Measurements from ENCODE around the gene OST4.
A peak's percentile ranks its signal among the peaks of the same experiment; 100 is the strongest.

OST4 gene

GRCh38 chr2:27054721-27055120 is 16.7 kb downstream of the OST4 start:
- WGBS, 2 donors (ENCODE audit: extremely low coverage in 2 of 2, insufficient read length in 2 of 2, insufficient replicate concordance in 1 of 2) = no CpG with 5 or more reads among the region's 11 CpGs

GRCh38 chr2:27053776-27054175 is 17.7 kb downstream of the OST4 start:
- Histone ChIP-seq H3K4me3 (ENCODE audit: low read length in 2 of 2) (no peak overlapping the region), H2BK120ac (ENCODE audit: low read depth, low read length) (no peak overlapping the region), H3K27me3 (ENCODE audit: control insufficient read depth in 3 of 3, insufficient read depth in 3 of 3, low read depth in 1 of 3, low read length in 3 of 3) (no peaks in the 10 kb centered on the region), H3K9me3 (replicated peaks in 1 of 2; ENCODE audit: control insufficient read depth in 2 of 2, insufficient read depth in 1 of 2, low read depth in 1 of 2, low read length in 2 of 2) (no peaks in the 10 kb centered on the region), H3K4ac (ENCODE audit: low read length) (no peak overlapping the region), H2AK5ac (ENCODE audit: low read depth, low read length) (no peak overlapping the region), H3K9ac (ENCODE audit: low read depth, low read length, poor library complexity) (no peak overlapping the region), H3K36me3 (replicated peaks in 1 of 2; ENCODE audit: control insufficient read depth in 2 of 2, insufficient read depth in 2 of 2, low read length in 2 of 2) (peaks cover 43 to 59% of the 10 kb centered on the region in 2 donors), H4K8ac (ENCODE audit: low read depth, low read length) (no peak overlapping the region), H2BK12ac (ENCODE audit: low read length) (no peak overlapping the region), H2BK5ac (ENCODE audit: low read length) (no peak overlapping the region), H3K18ac (ENCODE audit: low read length) (no peak overlapping the region), H3K23ac (ENCODE audit: low read depth, low read length, poor library complexity) (no peak overlapping the region), H2BK15ac (ENCODE audit: low read length) (no peak overlapping the region), H3K14ac (ENCODE audit: low read length) (no peak overlapping the region), H2AFZ (ENCODE audit: low read length) (no peak overlapping the region), H4K91ac (ENCODE audit: low read depth, low read length, poor library complexity) (no peak overlapping the region), H3K4me1 (ENCODE audit: control insufficient read depth in 2 of 2, insufficient read depth in 1 of 2, low read depth in 1 of 2, low read length in 2 of 2) (peaks cover 5 to 7% of the 10 kb centered on the region in 2 donors), H3K79me1 (ENCODE audit: low read depth, low read length) (peaks cover 6% of the 10 kb centered on the region), H3K27ac (replicated peaks; ENCODE audit: low read length) (no peak overlapping the region), H3K4me2 (ENCODE audit: insufficient read depth, low read length, poor library complexity, severe bottlenecking) (no peak overlapping the region)
- DNase-seq (ENCODE audit: low spot score) = no peak
- no CpG with 5 or more reads among the region's 8 CpGs for WGBS, 2 donors (ENCODE audit: extremely low coverage in 2 of 2, insufficient read length in 2 of 2, insufficient replicate concordance in 1 of 2)

More at GRCh38 chr2:27054721-27055120, 16.7 kb downstream of the OST4 start:
- H3K18ac ChIP-seq (ENCODE audit: low read length) = no peak overlapping the region
- no peak overlapping the region for H3K4me3 ChIP-seq (ENCODE audit: low read length in 2 of 2)
- no peaks in the 10 kb centered on the region for H3K27me3 ChIP-seq (ENCODE audit: control insufficient read depth in 3 of 3, insufficient read depth in 3 of 3, low read depth in 1 of 3, low read length in 3 of 3)
- no peak for DNase-seq (ENCODE audit: low spot score)
- no peak overlapping the region for H3K23ac ChIP-seq (ENCODE audit: low read depth, low read length, poor library complexity)
- H3K4me2 ChIP-seq (ENCODE audit: insufficient read depth, low read length, poor library complexity, severe bottlenecking) = no peak overlapping the region
- H2BK15ac ChIP-seq (ENCODE audit: low read length) = no peak overlapping the region
- peaks cover 49 to 69% of the 10 kb centered on the region in 2 donors for H3K36me3 ChIP-seq (replicated peaks in 1 of 2; ENCODE audit: control insufficient read depth in 2 of 2, insufficient read depth in 2 of 2, low read length in 2 of 2)
- H3K27ac ChIP-seq (replicated peaks; ENCODE audit: low read length) = no peak overlapping the region
- no peak overlapping the region for H2BK5ac ChIP-seq (ENCODE audit: low read length)
- H4K91ac ChIP-seq (ENCODE audit: low read depth, low read length, poor library complexity) = no peak overlapping the region
- H3K79me1 ChIP-seq (ENCODE audit: low read depth, low read length) = peaks cover 6% of the 10 kb centered on the region
- no peak overlapping the region for H2BK120ac ChIP-seq (ENCODE audit: low read depth, low read length)
- H2AK5ac ChIP-seq (ENCODE audit: low read depth, low read length) = no peak overlapping the region
- H3K9me3 ChIP-seq (replicated peaks in 1 of 2; ENCODE audit: control insufficient read depth in 2 of 2, insufficient read depth in 1 of 2, low read depth in 1 of 2, low read length in 2 of 2) = no peaks in the 10 kb centered on the region
- no peak overlapping the region for H4K8ac ChIP-seq (ENCODE audit: low read depth, low read length)
- no peak overlapping the region for H2BK12ac ChIP-seq (ENCODE audit: low read length)
- H3K4ac ChIP-seq (ENCODE audit: low read length) = no peak overlapping the region
- H3K14ac ChIP-seq (ENCODE audit: low read length) = no peak overlapping the region
- H2AFZ ChIP-seq (ENCODE audit: low read length) = no peak overlapping the region
- no peak overlapping the region for H3K9ac ChIP-seq (ENCODE audit: low read depth, low read length, poor library complexity)
- H3K4me1 ChIP-seq (ENCODE audit: control insufficient read depth in 2 of 2, insufficient read depth in 1 of 2, low read depth in 1 of 2, low read length in 2 of 2) = peaks cover 3 to 4% of the 10 kb centered on the region in 2 donors

- H3K4me2 ChIP-seq (ENCODE audit: insufficient read depth, low read length, poor library complexity, severe bottlenecking) = no peak overlapping the region
- no peak overlapping the region for H2AK5ac ChIP-seq (ENCODE audit: low read depth, low read length)
- H3K18ac ChIP-seq (ENCODE audit: low read length) = no peak overlapping the region
- no peak overlapping the region for H3K27ac ChIP-seq (replicated peaks; ENCODE audit: low read length)
- no peak overlapping the region for H3K4me3 ChIP-seq (ENCODE audit: low read length in 2 of 2)
- no peaks in the 10 kb centered on the region for H3K9me3 ChIP-seq (replicated peaks in 1 of 2; ENCODE audit: control insufficient read depth in 2 of 2, insufficient read depth in 1 of 2, low read depth in 1 of 2, low read length in 2 of 2)
- peaks cover 40 to 55% of the 10 kb centered on the region in 2 donors for H3K36me3 ChIP-seq (replicated peaks in 1 of 2; ENCODE audit: control insufficient read depth in 2 of 2, insufficient read depth in 2 of 2, low read length in 2 of 2)
- H4K8ac ChIP-seq (ENCODE audit: low read depth, low read length) = no peak overlapping the region
- no peak overlapping the region for H2BK12ac ChIP-seq (ENCODE audit: low read length)
- peaks cover 5 to 7% of the 10 kb centered on the region in 2 donors for H3K4me1 ChIP-seq (ENCODE audit: control insufficient read depth in 2 of 2, insufficient read depth in 1 of 2, low read depth in 1 of 2, low read length in 2 of 2)
- peaks cover 6% of the 10 kb centered on the region for H3K79me1 ChIP-seq (ENCODE audit: low read depth, low read length)
- no peak overlapping the region for H4K91ac ChIP-seq (ENCODE audit: low read depth, low read length, poor library complexity)
- H3K14ac ChIP-seq (ENCODE audit: low read length) = no peak overlapping the region
- H3K27me3 ChIP-seq (ENCODE audit: control insufficient read depth in 3 of 3, insufficient read depth in 3 of 3, low read depth in 1 of 3, low read length in 3 of 3) = no peaks in the 10 kb centered on the region
- H3K4ac ChIP-seq (ENCODE audit: low read length) = no peak overlapping the region
- no peak overlapping the region for H2BK5ac ChIP-seq (ENCODE audit: low read length)
- WGBS, 2 donors (ENCODE audit: extremely low coverage in 2 of 2, insufficient read length in 2 of 2, insufficient replicate concordance in 1 of 2) = no CpG with 5 or more reads among the region's 11 CpGs
- no peak overlapping the region for H2BK120ac ChIP-seq (ENCODE audit: low read depth, low read length)
- H3K9ac ChIP-seq (ENCODE audit: low read depth, low read length, poor library complexity) = peak overlapping the region; percentile 14
- H2BK15ac ChIP-seq (ENCODE audit: low read length) = no peak overlapping the region
- no peak for DNase-seq (ENCODE audit: low spot score)
- no peak overlapping the region for H3K23ac ChIP-seq (ENCODE audit: low read depth, low read length, poor library complexity)
- H2AFZ ChIP-seq (ENCODE audit: low read length) = no peak overlapping the region
These were observed 18.1 kb downstream of the OST4 start for GRCh38 chr2:27053321-27053720.

- H3K27me3 ChIP-seq (ENCODE audit: control insufficient read depth in 3 of 3, insufficient read depth in 3 of 3, low read depth in 1 of 3, low read length in 3 of 3) = no peaks in the 10 kb centered on the region
- no peak for DNase-seq (ENCODE audit: low spot score)
- WGBS, 2 donors (ENCODE audit: extremely low coverage in 2 of 2, insufficient read length in 2 of 2, insufficient replicate concordance in 1 of 2) = no CpG with 5 or more reads among the region's 24 CpGs
These were observed 19.4 kb downstream of the OST4 start for GRCh38 chr2:27051902-27052645.

More at GRCh38 chr2:27051902-27052645, 19.4 kb downstream of the OST4 start:
- H3K27ac ChIP-seq (replicated peaks; ENCODE audit: low read length) = no peak overlapping the region
- H2AFZ ChIP-seq (ENCODE audit: low read length) = peak overlapping the region; percentile 92
- H3K36me3 ChIP-seq (replicated peaks in 1 of 2; ENCODE audit: control insufficient read depth in 2 of 2, insufficient read depth in 2 of 2, low read length in 2 of 2) = peaks cover 35 to 44% of the 10 kb centered on the region in 2 donors
- peak overlapping the region; percentile 80 for H3K4me2 ChIP-seq (ENCODE audit: insufficient read depth, low read length, poor library complexity, severe bottlenecking)
- peak overlapping the region; percentile 70 for H3K4ac ChIP-seq (ENCODE audit: low read length)
- no peak overlapping the region for H2BK120ac ChIP-seq (ENCODE audit: low read depth, low read length)
- peak overlapping the region; percentile 22 for H2BK15ac ChIP-seq (ENCODE audit: low read length)
- H2BK5ac ChIP-seq (ENCODE audit: low read length) = peak overlapping the region; percentile 14
- H3K23ac ChIP-seq (ENCODE audit: low read depth, low read length, poor library complexity) = peak overlapping the region; percentile 70
- H2BK12ac ChIP-seq (ENCODE audit: low read length) = no peak overlapping the region
- peaks cover 6% of the 10 kb centered on the region for H3K79me1 ChIP-seq (ENCODE audit: low read depth, low read length)
- peak overlapping the region; percentile 67 for H2AK5ac ChIP-seq (ENCODE audit: low read depth, low read length)
- H3K4me3 ChIP-seq (ENCODE audit: low read length in 2 of 2) = peak overlapping the region; percentile 82 to 95
- H3K9ac ChIP-seq (ENCODE audit: low read depth, low read length, poor library complexity) = peak overlapping the region; percentile 95
- H3K9me3 ChIP-seq (replicated peaks in 1 of 2; ENCODE audit: control insufficient read depth in 2 of 2, insufficient read depth in 1 of 2, low read depth in 1 of 2, low read length in 2 of 2) = no peaks in the 10 kb centered on the region
- H4K8ac ChIP-seq (ENCODE audit: low read depth, low read length) = no peak overlapping the region
- H3K14ac ChIP-seq (ENCODE audit: low read length) = no peak overlapping the region
- no peak overlapping the region for H4K91ac ChIP-seq (ENCODE audit: low read depth, low read length, poor library complexity)
- H3K18ac ChIP-seq (ENCODE audit: low read length) = peak overlapping the region; percentile 94
- peaks cover 5 to 7% of the 10 kb centered on the region in 2 donors for H3K4me1 ChIP-seq (ENCODE audit: control insufficient read depth in 2 of 2, insufficient read depth in 1 of 2, low read depth in 1 of 2, low read length in 2 of 2)
